Amniotic epithelial cell (primary cell): ENCODE measurements around the gene TTC28.
A peak's percentile ranks its signal among the peaks of the same experiment; 100 is the strongest.
"Not testable (repeated sequence)": the region's sequence is repeated elsewhere in the genome, so short reads cannot be mapped to it uniquely, and the experiment has no call there.

Source experiments
- DNase-seq: peaks from one replicate; pipeline ENCODE4 v3.0.0-alpha.2; 2010; ENCODE audit warnings: low read depth

The TTC28 gene

GRCh38 chr22:28229566-28230485 lies 449.8 kb downstream of the TTC28 start:
- peak; percentile 73 for DNase-seq

GRCh38 chr22:28223826-28224225 lies 455.8 kb downstream of the TTC28 start:
- DNase-seq = no peak

GRCh38 chr22:28222976-28223745 lies 456.5 kb downstream of the TTC28 start:
- no peak for DNase-seq

DNA sequence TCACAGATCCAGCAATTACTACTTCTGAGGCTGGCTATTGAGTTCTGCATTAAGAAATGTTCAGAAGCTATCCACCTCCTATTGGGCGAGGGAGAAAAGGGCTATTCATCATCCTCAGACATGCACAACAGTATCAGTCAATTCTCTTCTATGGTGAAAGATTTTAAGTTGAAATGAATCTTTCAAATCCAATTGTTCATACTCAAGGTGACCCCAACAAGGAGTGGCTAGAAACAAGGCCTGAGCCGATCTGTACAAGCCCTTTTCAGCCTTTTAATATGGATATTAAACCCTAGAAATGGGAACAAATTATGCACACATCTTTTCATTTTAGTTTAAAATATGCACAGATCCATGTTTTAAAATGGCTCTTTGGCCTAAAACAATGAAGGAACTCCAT lies 457.1 kb downstream of the TTC28 start:
- DNase-seq = no peak

DNA sequence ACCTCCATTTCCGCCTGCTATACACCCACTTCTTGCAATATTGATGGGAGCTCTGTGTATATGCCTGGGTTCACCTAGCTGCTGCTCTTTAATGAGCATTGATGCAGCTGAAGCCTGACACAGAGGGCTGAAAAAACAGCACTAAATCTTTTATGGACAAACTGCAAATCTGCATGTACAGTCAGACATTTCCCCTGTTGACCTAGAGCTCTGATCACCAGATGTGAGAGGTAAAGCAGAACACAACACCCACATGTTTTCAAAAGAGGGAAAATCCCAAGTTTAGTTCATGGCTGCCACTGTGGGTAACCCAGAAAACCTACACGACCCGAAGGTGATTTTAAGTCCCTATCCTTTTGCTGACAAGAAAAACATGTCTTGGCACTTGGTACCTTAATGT lies 457.6 kb downstream of the TTC28 start:
- DNase-seq = no peak

- no peak for DNase-seq
Observed at GRCh38 chr22:28220626-28221363, 458.8 kb downstream of the TTC28 start.

GRCh38 chr22:28217277-28217676 lies 462.4 kb downstream of the TTC28 start:
- DNase-seq = no peak

- not testable (repeated sequence) for DNase-seq
Observed at GRCh38 chr22:28214750-28215149, 464.9 kb downstream of the TTC28 start.

DNA sequence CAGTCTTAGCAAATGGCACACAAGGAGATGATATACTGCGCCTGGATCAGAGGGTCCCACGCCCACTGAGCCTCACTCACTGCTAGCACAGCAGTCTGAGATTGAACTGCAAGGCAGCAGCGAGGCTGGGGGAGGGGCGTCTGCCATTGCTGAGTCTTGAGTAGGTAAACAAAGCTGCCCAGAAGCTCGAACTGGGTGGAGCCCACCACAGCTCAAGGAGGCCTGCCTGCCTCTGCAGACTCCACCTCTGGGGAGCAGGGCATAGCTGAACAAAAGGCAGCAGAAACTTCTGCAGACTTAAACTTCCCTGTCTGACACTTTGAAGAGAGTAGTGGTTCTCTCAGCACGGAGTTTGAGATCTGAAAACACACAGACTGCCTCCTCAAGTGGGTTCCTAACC lies 470.2 kb downstream of the TTC28 start:
- not testable (repeated sequence) for DNase-seq

GRCh38 chr22:28208787-28209186 lies 470.9 kb downstream of the TTC28 start:
- DNase-seq = no peak

DNA sequence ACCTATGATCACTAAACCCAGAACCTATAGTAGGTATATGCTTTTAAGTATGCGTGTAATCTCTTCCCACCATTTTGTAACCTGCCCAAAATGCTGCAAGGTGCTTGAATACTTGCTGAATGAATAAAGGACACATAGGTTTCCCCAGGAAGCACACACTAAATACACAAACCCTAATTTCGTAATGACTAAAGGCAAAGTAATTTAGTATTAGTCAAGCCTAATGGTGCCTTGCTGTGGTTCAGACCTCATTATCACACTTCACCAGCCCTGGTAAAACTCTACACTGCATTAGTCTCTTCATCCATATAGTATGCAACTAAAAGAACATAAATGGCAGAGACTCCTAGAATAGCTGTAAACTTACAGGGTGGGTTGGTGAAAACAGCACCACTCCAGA lies 471.6 kb downstream of the TTC28 start:
- peak; percentile 47 for DNase-seq

DNA sequence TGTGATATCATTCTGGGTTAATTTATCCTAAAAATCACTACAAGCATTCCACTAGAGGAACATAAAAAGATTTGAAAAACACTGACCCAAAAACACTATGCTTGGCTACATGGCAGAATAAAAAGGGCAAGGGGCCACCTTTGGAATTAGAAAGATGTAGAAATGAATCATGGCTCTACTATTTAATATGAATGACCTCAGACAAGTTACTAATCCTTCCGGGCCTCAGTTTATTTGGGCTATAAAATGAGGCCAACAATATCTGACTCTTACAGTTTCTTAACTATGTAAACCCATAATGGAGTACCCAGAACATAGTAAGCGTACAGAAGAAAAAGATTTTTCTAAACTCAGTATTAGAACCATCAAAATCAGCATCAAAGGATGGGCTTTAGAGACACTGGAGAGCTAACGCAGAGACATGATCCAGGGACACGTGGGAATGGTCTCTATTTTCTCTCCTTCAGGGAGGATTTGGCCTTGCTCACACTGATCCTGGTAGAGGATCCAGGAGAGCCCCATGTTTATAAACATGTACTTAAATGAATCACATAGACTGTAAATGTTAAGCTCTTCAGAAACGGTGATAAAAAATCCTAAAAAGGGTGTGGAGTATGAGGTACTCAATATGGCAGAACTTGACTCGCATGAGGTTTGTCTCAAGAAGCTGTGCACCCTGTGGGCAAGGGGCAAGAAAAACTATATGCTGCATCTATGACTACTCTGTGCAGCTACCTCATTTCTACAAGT lies 472.2 kb downstream of the TTC28 start:
- no peak for DNase-seq

- no peak for DNase-seq
Observed at GRCh38 chr22:28205926-28206325, 473.7 kb downstream of the TTC28 start.

GRCh38 chr22:28204382-28204781 lies 475.3 kb downstream of the TTC28 start:
- DNase-seq = no peak

GRCh38 chr22:28203286-28203685 lies 476.4 kb downstream of the TTC28 start:
- DNase-seq = no peak

DNA sequence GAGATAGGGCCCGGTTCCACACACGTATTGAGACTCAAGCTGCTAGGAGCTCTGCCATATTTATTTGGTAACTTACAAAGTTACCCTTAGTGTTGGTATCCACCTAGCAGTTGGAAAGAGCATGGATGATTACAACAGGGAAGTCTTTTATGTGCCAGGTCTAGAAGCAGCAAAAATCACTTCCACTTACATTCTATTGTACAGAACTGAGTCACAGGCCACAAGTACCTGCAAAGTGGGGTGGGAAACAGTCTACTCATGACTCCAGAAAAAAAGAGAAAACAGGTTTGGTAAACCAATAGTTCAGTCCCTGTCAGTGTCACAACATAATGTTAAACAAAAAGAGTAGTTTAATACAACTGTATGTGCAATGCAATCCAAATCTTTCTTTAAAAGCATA lies 480.9 kb downstream of the TTC28 start:
- no peak for DNase-seq

DNA sequence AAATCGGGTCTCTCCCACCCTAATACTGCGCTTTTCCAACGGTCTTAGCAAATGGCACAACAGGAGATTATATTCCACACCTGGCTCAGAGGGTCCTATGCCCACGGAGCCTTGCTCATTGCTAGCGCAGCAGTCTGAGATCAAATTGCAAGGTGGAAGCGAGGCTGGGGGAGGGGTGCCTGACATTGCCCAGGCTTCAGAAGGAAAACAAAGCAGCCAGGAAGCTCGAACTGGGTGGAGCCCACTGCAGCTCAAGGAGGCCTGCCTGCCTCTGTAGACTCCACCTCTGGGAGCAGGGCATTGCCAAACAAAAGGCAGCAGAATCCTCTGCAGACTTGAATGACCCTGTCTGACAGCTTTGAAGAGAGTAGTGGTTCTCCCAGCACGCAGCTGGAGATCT lies 488.1 kb downstream of the TTC28 start:
- not testable (repeated sequence) for DNase-seq

- no peak for DNase-seq
Observed at GRCh38 chr22:28188178-28188879, 491.3 kb downstream of the TTC28 start.

DNA sequence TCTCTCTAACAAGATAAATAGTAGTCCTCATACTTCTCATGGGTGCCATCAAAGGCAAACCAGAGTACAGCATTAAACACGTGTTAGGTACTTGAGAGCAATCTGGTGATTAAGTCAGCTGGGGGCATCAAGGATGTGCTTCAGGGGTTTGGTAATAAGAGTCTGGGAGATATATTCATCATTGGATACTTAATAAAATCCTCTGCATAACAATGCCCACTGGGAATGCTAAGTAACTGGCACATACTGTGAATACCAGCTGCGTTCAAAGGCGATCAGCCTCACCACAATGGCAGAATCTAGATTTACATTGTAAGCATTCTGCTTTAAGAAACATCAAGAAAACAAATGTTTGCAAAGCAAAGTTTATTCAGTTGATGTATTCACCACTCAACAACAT lies 492.0 kb downstream of the TTC28 start:
- DNase-seq = no peak

DNA sequence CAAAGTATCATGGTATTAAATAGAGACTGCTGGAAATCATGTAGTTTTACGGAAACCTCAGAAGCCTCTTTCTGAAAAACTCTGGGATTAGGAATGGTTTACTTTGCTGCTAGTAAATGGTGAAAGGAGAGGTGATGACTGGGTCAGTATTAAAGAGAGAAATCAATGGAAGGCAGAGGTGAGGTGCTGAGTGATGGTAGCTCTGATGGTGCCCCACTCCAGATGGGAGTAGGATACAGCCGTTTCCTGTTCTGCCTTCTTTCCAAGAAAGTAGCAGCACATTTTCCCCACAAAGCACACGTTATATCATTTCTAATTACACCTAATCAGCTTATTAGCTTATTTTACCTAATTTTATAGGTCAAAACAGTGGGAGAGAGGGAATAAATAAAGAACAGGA lies 493.0 kb downstream of the TTC28 start:
- no peak for DNase-seq

GRCh38 chr22:28185130-28185529 lies 494.5 kb downstream of the TTC28 start:
- DNase-seq = no peak
